ENCODE data around the gene CACNA1C.

- TF ChIP-seq, protein P1, sequence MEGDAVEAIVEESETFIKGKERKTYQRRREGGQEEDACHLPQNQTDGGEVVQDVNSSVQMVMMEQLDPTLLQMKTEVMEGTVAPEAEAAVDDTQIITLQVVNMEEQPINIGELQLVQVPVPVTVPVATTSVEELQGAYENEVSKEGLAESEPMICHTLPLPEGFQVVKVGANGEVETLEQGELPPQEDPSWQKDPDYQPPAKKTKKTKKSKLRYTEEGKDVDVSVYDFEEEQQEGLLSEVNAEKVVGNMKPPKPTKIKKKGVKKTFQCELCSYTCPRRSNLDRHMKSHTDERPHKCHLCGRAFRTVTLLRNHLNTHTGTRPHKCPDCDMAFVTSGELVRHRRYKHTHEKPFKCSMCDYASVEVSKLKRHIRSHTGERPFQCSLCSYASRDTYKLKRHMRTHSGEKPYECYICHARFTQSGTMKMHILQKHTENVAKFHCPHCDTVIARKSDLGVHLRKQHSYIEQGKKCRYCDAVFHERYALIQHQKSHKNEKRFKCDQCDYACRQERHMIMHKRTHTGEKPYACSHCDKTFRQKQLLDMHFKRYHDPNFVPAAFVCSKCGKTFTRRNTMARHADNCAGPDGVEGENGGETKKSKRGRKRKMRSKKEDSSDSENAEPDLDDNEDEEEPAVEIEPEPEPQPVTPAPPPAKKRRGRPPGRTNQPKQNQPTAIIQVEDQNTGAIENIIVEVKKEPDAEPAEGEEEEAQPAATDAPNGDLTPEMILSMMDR (conservative IDR thresholded peaks at IDR 0.05 in 1 of 2, IDR thresholded peaks at IDR 0.05 in 1 of 2; ENCODE audit: extremely low read depth in 1 of 2, insufficient read depth in 1 of 2, low read depth in 1 of 2, low read length in 2 of 2) = no peak
- TF ChIP-seq EZH2 (IDR thresholded peaks at IDR 0.05; ENCODE audit: borderline replicate concordance, low read length) = no peak
Observed at GRCh38 chr12:2345902-2346301, 293.1 kb downstream of the CACNA1C start.
